GM19455 (cell line): Measurements from ENCODE around the gene SFRP5.
A peak's percentile ranks its signal among the peaks of the same experiment; 100 is the strongest.

Source experiments
- ATAC-seq: cut with Tn5 transposase; IDR thresholded peaks from one replicate; pipeline ENCODE4 v1.9.1; 2021; ENCODE audit not compliant: unreplicated experiment

SFRP5 gene

DNA sequence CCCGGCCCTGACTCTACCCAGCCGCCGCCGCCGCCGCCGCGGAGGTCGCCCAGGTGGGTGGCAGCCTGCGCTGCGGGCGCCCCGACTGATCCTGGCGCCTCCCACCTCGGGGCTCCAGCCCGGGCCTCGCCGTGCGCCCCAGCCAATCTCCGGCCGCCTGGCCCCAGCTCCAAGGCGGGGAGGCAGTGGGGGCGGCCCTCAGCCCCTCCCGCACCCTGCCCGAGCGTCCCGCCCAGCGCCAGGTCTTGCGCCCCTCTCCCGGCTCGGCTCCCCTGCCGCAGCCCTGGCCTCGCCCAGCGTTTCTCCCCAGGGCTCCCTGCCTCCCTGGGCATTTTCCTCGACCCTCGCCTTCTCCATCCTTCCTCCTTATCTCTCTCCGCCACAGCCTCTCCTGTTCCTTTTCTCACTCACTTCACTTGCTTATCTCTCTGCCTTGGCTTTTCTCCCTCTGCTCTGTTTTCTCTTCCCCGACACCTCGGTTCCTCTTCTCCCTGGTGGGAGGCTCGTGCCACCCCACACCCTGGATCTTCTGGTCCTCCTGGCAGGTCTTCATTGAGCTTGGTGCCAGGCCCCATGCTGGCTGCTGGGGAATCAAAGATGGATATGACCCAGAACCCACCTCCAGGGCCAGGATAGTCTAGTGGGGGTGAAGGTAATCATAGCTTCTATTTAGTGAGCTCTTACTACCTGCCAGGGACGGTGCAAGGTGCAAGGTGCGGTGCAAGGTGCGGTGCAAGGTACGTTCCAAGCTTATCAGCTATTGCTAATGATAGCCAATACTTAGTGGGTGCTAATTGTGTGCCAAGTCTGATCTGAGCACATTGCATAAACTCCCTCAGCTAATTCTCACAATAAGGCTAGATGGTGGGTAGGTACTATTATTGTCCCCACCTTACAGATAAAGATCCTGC is at the start of gene SFRP5:
TSS of gene SFRP5 (minus strand) at position 87 of the 911 bp plus-strand sequence. CDS start 166 bp downstream, outside the sequence.
- ATAC-seq, result no peak

GRCh38 chr10:97820096-97820704 is 48.4 kb upstream of the SFRP5 start:
- no peak for ATAC-seq

GRCh38 chr10:97818572-97818971 is 46.8 kb upstream of the SFRP5 start:
- no peak for ATAC-seq

DNA sequence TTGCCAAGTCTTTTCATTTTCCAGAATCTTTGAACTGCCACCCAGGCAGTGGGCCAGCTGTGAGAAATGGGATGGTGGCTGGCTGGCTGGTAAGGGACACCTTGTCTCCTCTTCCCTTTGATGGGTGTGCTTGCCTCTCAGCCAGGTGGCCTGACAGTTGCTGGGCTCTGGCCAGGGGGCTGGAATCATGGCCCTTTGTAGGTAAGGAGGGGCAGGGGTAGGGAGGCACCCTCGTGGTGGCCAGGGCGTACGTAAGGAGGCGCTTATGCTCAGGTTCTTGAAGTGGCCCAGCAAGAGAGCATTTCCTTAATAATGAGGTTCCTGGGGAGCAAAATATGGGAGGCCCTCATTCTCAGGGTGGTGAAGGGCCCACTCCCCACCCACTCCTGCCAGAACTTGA is 44.8 kb upstream of the SFRP5 start:
- ATAC-seq, result no peak

GRCh38 chr10:97814996-97815395 is 43.2 kb upstream of the SFRP5 start:
- no peak for ATAC-seq

DNA sequence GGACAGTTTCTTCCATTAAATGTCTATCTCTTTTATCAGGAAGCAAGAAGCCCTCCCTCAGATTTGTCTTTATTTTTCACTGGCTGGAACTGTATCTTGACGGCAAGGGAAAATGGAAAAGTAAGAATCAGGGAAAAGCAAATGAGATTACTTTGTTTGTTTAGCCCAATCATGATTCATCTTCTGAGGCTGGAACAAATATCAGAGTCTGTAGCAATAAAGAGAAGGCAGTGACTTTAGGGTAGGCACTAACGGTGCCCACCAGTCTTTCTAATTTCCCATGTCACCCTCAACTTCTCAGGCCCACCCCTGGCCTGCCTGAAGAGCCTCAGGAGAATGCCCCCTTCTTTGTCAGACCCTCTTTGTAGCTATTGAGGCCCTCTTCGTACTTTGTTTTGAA is 41.5 kb upstream of the SFRP5 start:
- no peak for ATAC-seq

DNA sequence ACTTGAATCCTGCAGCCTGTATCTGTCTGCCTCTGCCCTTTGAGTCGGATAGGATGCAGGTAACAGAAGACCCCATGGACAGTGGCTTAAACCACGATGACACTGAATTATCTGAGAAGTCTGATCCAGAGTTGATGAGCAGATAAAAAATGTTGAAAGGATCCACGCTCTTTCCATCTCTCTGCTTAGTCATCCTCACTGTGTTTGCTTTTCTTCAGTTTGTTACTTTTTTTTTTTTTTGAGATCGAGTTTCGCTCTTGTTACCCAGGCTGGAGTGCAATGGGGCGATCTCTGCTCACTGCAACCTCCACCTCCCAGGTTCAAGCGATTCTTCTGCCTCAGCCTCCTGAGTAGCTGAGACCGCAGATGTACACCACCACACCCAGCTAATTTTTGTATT is 40.9 kb upstream of the SFRP5 start:
- ATAC-seq, result no peak

DNA sequence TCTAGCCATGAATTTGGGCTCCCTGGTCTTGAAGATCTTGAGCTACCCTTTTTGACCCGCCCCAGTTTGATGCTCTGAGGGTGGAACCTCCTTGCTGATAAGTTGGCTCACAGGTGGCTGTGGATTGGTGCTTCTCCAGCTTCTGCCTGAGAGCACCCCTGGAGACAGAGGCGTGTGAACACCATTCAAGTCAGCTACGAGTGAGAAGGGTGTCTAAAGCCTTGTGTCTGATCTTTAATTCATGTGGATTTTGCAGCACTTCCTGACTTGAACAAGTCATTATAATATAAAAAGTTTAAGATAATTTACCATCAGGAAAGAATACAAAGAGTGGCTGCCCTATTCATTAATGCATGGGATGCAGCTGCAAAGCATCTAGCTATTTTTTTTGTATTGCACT is 40.2 kb upstream of the SFRP5 start:
- ATAC-seq, result no peak

- no peak for ATAC-seq
These were observed 38.6 kb upstream of the SFRP5 start for GRCh38 chr10:97810446-97810845.

DNA sequence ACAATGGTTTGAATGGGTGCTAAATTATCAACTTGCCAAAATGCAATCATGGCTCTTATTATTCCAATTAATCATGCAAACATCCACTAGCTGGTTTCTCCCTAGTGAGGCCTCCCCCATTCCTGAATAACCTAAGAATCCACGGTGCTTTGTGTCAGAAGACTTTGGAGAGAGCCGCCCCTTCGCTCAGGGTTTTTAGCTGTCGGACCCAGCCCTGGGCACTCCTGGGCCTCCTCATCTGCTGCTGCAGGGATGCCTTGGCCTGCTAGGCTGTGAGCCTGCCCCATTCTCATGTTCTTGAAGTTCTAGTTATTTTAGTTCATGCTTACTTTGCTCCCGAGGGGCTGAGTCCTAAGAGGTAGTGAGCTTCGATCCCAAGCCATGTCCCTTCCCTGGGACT is 34.1 kb upstream of the SFRP5 start:
- ATAC-seq, result no peak

DNA sequence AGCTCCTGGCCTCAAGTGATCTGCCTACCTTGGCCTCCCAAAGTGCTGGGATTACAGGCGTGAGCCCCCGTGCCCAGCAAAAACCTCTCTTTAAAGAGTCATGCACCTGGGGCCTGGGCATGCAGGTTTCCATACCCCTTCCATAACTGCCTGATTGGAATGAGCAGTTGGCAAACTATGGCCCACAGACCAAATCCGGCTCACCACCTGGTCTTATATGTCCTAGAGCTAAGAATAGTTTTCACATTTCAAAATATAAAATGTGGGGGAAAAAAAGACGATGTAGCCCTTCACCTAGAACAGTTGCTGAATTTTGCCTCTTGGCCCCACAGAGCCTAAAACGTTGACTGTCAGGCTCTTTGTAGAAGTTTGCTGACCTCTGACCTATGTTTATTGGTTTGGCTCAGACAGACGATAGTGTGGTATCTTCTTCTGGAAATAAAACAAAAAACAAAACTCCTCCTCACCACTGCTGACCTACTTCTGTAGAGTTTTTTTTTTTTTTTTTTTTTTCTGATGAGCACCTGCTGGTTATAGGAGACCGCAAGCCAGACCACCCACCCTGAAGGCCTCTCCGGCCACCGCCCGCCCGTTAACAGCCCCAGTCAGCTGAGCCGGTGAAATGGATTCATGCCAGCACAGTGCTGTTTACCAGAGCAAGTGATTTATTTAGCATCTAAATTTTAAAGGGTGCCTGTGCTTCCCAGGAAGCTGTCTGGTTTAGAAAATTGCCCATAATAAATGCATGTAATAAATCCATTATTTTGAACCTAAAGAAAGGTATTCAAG is 33.5 kb upstream of the SFRP5 start:
- no peak for ATAC-seq

GRCh38 chr10:97801422-97801821 is 29.6 kb upstream of the SFRP5 start:
- no peak for ATAC-seq

GRCh38 chr10:97800474-97800873 is 28.7 kb upstream of the SFRP5 start:
- no peak for ATAC-seq

GRCh38 chr10:97798958-97799610 is 27.3 kb upstream of the SFRP5 start:
- ATAC-seq, result no peak

DNA sequence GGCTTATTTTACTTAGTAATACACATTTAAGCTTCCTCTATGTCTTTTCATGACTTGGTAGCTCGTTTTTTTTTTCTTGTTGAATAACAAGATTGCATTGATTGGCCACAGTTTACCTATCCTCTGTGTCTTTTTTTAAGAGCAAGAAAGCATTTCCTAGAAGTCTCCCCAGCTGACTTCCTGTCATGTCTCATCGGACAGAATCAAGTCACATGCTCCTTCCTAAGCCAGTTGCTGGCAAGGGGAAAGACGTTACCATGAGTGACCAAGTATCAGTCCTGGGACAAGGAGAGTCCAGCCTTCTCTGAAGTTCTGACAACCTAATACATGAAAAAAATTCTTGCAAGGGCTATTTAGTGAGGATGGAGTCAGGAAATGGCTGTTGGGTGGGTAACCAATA is 24.9 kb upstream of the SFRP5 start:
- no peak for ATAC-seq

DNA sequence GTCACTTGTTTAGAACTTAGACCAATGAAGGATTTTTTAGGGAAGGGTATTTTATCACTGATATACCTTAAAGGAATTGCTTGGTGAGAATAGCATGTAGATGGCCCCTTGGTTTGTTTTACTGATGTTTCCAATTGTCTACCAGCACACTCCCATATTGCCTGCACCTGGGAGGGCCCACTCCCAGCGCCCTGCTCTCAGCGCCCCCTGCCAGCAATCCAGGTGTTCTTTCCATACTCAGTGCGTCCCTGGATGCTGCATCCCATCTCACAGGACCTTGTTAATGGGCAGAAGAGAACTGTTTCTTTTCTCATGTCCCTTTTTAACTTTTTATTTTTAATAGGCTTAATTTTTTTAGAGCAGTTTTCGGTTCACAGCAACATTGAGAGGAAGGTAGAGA is 24.1 kb upstream of the SFRP5 start:
- ATAC-seq, result no peak

- peak; percentile 53 for ATAC-seq
These were observed 20.3 kb upstream of the SFRP5 start for GRCh38 chr10:97791824-97792721.

DNA sequence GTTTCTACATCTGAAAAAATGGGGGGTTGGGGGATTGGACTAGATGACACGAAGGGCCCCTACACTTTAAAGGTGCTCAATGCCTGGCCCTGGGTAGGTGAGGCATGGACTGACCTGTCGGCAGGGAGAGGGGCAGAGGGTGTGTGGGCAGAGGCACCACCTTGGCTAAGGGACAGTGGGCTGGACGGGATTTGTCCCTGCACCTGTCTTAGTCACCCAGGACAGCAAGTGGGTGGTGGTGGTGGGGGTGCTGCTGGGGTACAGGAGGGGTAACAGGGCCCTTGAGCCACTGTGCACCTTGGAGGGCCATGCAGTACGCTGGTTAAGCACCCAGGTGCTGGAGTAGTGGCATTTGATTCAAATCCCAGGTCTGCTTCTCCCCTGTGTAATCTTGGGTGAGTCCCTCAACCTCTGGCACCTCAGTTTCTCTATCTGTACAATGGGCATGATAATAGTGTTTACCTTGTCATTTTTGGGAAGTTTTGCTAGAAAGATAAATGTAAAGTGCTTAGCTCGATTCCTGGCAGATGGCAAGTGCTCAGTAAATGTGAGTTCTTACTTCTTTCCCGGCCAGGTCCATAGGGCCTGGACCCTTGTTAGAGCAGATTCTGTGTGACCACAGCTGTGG is 18.1 kb upstream of the SFRP5 start:
- no peak for ATAC-seq

DNA sequence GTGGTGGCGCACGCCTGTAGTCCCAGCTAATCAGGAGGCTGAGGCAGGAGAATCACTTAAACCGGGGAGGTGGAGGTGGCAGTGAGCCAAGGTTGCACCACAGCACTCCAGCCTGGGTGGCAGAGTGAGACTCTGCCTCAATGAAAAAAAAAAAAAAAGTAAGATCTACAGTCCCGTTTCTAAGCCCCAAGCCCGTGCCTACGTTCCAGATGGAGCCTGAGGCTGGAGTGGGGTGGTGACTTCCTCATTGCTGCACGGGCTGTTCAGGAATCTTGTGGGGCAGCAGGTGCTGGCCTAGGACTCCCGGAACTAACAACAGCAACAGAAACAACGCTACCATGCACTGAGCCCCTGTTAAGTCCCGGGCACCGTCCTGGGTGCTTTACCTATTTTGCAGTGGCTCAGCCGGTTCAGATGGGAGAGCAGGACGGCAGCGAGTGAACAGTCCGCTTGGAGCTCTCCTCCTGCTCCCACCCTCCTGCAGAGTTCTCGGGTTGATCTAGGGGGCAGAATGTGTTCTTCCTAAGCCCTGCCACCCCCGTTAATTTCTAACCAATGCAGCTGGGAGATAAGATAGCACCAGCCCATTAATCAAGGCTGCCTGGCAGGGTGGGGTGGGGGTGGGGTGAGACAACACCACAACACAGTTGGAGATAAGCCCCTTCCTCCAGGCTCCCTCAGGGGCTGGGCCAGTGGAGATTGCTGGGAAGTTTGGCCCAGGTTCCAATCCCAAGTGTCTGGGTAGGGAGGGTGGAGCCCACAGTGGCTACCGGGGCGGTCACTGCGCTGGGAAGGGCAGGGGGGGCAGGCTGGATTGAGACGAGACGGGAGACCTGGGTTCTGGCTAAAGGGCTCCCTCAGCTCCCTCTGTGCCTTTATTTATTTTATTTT is 17.0 kb upstream of the SFRP5 start:
- ATAC-seq, result no peak
